ENCODE measurements around the gene ATG2B.

GRCh38 chr14:96318836-96319235 is 44.3 kb downstream of the ATG2B start:
- no peak for TF ChIP-seq EZH2 (IDR thresholded peaks at IDR 0.05; ENCODE audit: borderline replicate concordance, low read depth, low read length, severe bottlenecking)
- no peak for TF ChIP-seq CTCF (IDR thresholded peaks at IDR 0.05; ENCODE audit: extremely low read depth in 1 of 2, insufficient read depth in 1 of 2, low read depth in 1 of 2, low read length in 2 of 2)
- TF ChIP-seq POLR2A (IDR thresholded peaks at IDR 0.05; ENCODE audit: low read depth, low read length), result no peak
- no peak for TF ChIP-seq MYC (IDR thresholded peaks at IDR 0.05; ENCODE audit: low read depth, low read length)
- no peak for TF ChIP-seq POLR2AphosphoS5 (IDR thresholded peaks at IDR 0.05; ENCODE audit: insufficient read depth, low read depth, low read length)
- no peak for TF ChIP-seq GATA2 (IDR thresholded peaks at IDR 0.05; ENCODE audit: insufficient read depth, insufficient read length, low read depth, low read length)
- TF ChIP-seq FOS (IDR thresholded peaks at IDR 0.05; ENCODE audit: borderline replicate concordance, insufficient read depth, low read length), result no peak

Measured in endothelial cell of umbilical vein (primary cell).